GM12878 (cell line): Measurements from ENCODE around the gene ZCCHC24. TPM values are rescaled to one million over a fixed set of nuclear protein-coding genes. Genes with fewer than 3 reads are reported as not detected.

ENCODE experiments used
- ATAC-seq: fragments of 200-7000 bp; cut with Tn5 transposase; 3 replicates; pipeline ENCODE4 v1.9.1; 2020; ENCODE audit warnings: mild to moderate bottlenecking, moderate library complexity
- BruUV-seq: library from RNA; stranded (reverse); fragments of 400-500 nt; replicated peaks from 2 replicates; lab custom pipeline; 2021; lab: Mats Ljungman, UMichigan
- CTCF ChIA-PET: fragments of 300-600 bp; sonication (Branson Sonifier 250); formaldehyde crosslinking; extraction: SDS; loops from one replicate; lab custom pipeline; 2021; ENCODE audit warnings: inconsistent platforms; lab: Yijun Ruan, JAX
- POLR2A ChIA-PET: fragments of 350-600 bp; formaldehyde crosslinking; extraction: SDS; loops from one replicate; lab custom pipeline; 2021; ENCODE audit warnings: inconsistent platforms; lab: Charles Lee
- RAD21 ChIA-PET: fragments of 300-600 bp; sonication (Branson Sonifier 250); formaldehyde crosslinking; loops from one replicate; lab custom pipeline; 2023; ENCODE audit warnings: antibody characterized with exemption; ENCODE audit not compliant: unreplicated experiment; lab: Charles Lee
- SMC1A ChIA-PET: fragments of 300-600 bp; sonication (Branson Sonifier 250); formaldehyde crosslinking; loops from one replicate; lab custom pipeline; 2023; ENCODE audit not compliant: unreplicated experiment, uncharacterized antibody; lab: Charles Lee
- DNase-seq: peaks from one replicate; pipeline ENCODE4 v3.0.0-alpha.2; 2011; ENCODE audit warnings: low read depth, low spot score
- FAIRE-seq: peaks from 3 replicates; lab custom pipeline; 2011; peaks lifted over from hg19 to GRCh38; lab: Jason Lieb, UNC
- H2AFZ ChIP-seq: 2 replicates; pipeline ENCODE4 v1.6.0; 2011; ENCODE audit warnings: low read depth, low read length, control low read depth; ENCODE audit not compliant: control insufficient read depth
- H3K27ac ChIP-seq: 2 replicates; pipeline ENCODE4 v1.5.1; 2011; ENCODE audit warnings: control low read depth; ENCODE audit not compliant: control insufficient read depth, insufficient read depth
- H3K27me3 ChIP-seq, 2 experiments: replicated peaks in 1 of 2; 2 replicates each; pipeline versions ENCODE4 v1.6.0 to v1.6.1; 2011; ENCODE audit warnings: low read length in 1 of 2; ENCODE audit not compliant: control insufficient read depth in 2 of 2, insufficient read depth in 2 of 2
- H3K36me3 ChIP-seq, 2 experiments: 2 replicates each; pipeline ENCODE4 v1.5.1; 2011; ENCODE audit warnings: low read length in 1 of 2; ENCODE audit not compliant: control insufficient read depth in 2 of 2, insufficient read depth in 2 of 2
- H3K4me1 ChIP-seq: 2 replicates; pipeline ENCODE4 v1.6.1; 2011; ENCODE audit warnings: mild to moderate bottlenecking, low read length, moderate library complexity, mixed read lengths; ENCODE audit not compliant: control insufficient read depth, insufficient read depth
- H3K4me2 ChIP-seq: 2 replicates; pipeline ENCODE4 v1.6.0; 2011; ENCODE audit warnings: control low read depth; ENCODE audit not compliant: control insufficient read depth, insufficient read depth
- H3K4me3 ChIP-seq: fragments of 200-600 bp; sonication (generic); 2 replicates; pipeline ENCODE4 v1.5.1; 2016
- H3K79me2 ChIP-seq: 2 replicates; pipeline ENCODE4 v1.6.0; 2011; ENCODE audit warnings: low read length; ENCODE audit not compliant: control insufficient read depth, insufficient read depth
- H3K9ac ChIP-seq: 2 replicates; pipeline ENCODE4 v1.8.0; 2011; ENCODE audit warnings: low read length, control low read depth, mixed read lengths; ENCODE audit not compliant: control insufficient read depth, insufficient read depth
- H3K9me3 ChIP-seq: replicated peaks from 3 replicates; pipeline ENCODE4 v1.5.1; 2011; ENCODE audit warnings: mild to moderate bottlenecking, low read length; ENCODE audit not compliant: control insufficient read depth, insufficient read depth
- H4K20me1 ChIP-seq: 2 replicates; pipeline ENCODE4 v1.6.0; 2011; ENCODE audit not compliant: control insufficient read depth, insufficient read depth
- ATF3 ChIP-seq: IDR thresholded peaks from 2 replicates; pipeline ENCODE4 v1.6.1; 2011; ENCODE audit warnings: low read depth, mild to moderate bottlenecking, low read length, moderate library complexity, borderline replicate concordance; ENCODE audit errors: extremely low read depth
- BCL11A ChIP-seq: IDR thresholded peaks from 2 replicates; pipeline ENCODE4 v1.6.1; 2011; ENCODE audit warnings: low read depth, low read length
- BRCA1 ChIP-seq: IDR thresholded peaks from 2 replicates; pipeline ENCODE4 v1.6.1; 2011; ENCODE audit warnings: low read depth, low read length, improper control_type of control experiment
- E2F4 ChIP-seq: IDR thresholded peaks from 2 replicates; pipeline ENCODE4 v1.6.1; 2012; ENCODE audit warnings: low read depth, low read length, improper control_type of control experiment
- E2F8 ChIP-seq: fragments of 450-650 bp; IDR thresholded peaks from 2 replicates; pipeline ENCODE4 v1.6.1; 2018; ENCODE audit warnings: mild to moderate bottlenecking, low read depth, moderate library complexity; ENCODE audit not compliant: partially characterized antibody
- ETV6 ChIP-seq, 2 experiments: fragments of 450-650 bp in 1 of 2; IDR thresholded peaks in 1 of 2; conservative IDR thresholded peaks in 1 of 2; 2 replicates each; pipeline ENCODE4 v1.6.1; 2014; ENCODE audit warnings: antibody characterized with exemption in 1 of 2, borderline replicate concordance in 1 of 2, low read depth in 1 of 2, mild to moderate bottlenecking in 1 of 2, moderate library complexity in 1 of 2
- GABPA ChIP-seq: IDR thresholded peaks from 2 replicates; pipeline ENCODE4 v1.6.1; 2014; ENCODE audit warnings: antibody characterized with exemption, low read depth, mild to moderate bottlenecking, inconsistent platforms
- KDM1A ChIP-seq: fragments of 200-600 bp; sonication (generic); IDR thresholded peaks from 2 replicates; pipeline ENCODE4 v1.6.1; 2016; ENCODE audit warnings: borderline replicate concordance
- MLLT1 ChIP-seq: fragments of 450-650 bp; IDR thresholded peaks from 2 replicates; pipeline ENCODE4 v1.6.1; 2016; ENCODE audit warnings: mild to moderate bottlenecking
- MXI1 ChIP-seq: fragments of 150-350 bp; IDR thresholded peaks from 2 replicates; pipeline ENCODE4 v1.6.1; 2011; ENCODE audit warnings: low read depth, mild to moderate bottlenecking, inconsistent platforms, low read length, improper control_type of control experiment
- NBN ChIP-seq: fragments of 450-650 bp; IDR thresholded peaks from 2 replicates; pipeline ENCODE4 v1.6.1; 2016
- NFYB ChIP-seq: IDR thresholded peaks from 2 replicates; pipeline ENCODE4 v1.6.1; 2011; ENCODE audit warnings: low read depth, mild to moderate bottlenecking, low read length, improper control_type of control experiment, moderate library complexity; ENCODE audit not compliant: insufficient read depth
- SP1 ChIP-seq: IDR thresholded peaks from one replicate; pipeline ENCODE4 v1.6.1; 2011; ENCODE audit warnings: low read depth, low read length
- WGBS: methylation state at CpG from one replicate; pipeline ENCODE4 v1.1.6; 2016; ENCODE audit warnings: low lambda C conversion rate; ENCODE audit not compliant: insufficient replicate concordance, insufficient coverage; ENCODE audit errors: missing lambda C conversion rate; 5-methylcytosine and 5-hydroxymethylcytosine counted together
- in situ Hi-C: fragments of 300-500 bp; cut with MboI; formaldehyde crosslinking; loops from 9 replicates; pipeline ENCODE4 v1.14.3; 2018; ENCODE audit warnings: mixed read lengths
- intact Hi-C: fragments of 100-400 bp; cut with micrococcal nuclease; formaldehyde crosslinking; loops from one replicate; pipeline ENCODE4 v1.14.2; 2022; ENCODE audit not compliant: unreplicated experiment
- polyA plus RNA-seq, 11 experiments: library from polyadenylated mRNA; depleted of rRNA in 4 of 11; unstranded in 6 of 11; stranded (reverse) in 5 of 11; fragments of >200 nt; fragmentation: Nextera tagmentation in 4 of 11; fragmentation: Illumina TruSeq in 1 of 11; extraction: Ambion mirVana in 4 of 11; extraction: Trizol in 1 of 11; gene quantifications; 1 replicate in 1 of 11; 2 replicates in 10 of 11; pipeline versions ENCODE4 v1.2.1 to v1.2.3, GENCODE V29; 2011 to 2016; ENCODE audit warnings: inconsistent platforms in 2 of 11, missing spikeins in 2 of 11, low read depth in 1 of 11
- total RNA-seq, 4 experiments: library from RNA; depleted of rRNA in 3 of 4; stranded (reverse); fragments of >200 nt in 3 of 4; fragmentation: Illumina TruSeq in 1 of 4; extraction: Trizol in 1 of 4; gene quantifications; 2 replicates each; pipeline versions ENCODE4 v1.2.1 to v1.2.3, GENCODE V29; 2013 to 2021

ZCCHC24 gene
- total and polyA plus RNA-seq, 10 of the 15 experiments (the other 5 are each of a cell fraction or from before 2014, with no cell fraction given): 0.02 to 0.62 (median 0.04) TPM; not detected in 4

- no peak for TF ChIP-seq BCL11A
- no peak for TF ChIP-seq MLLT1
- no peak for TF ChIP-seq ETV6 (conservative IDR thresholded peaks at IDR 0.05 in 1 of 2, IDR thresholded peaks at IDR 0.05 in 1 of 2; ENCODE audit: borderline replicate concordance in 1 of 2, low read depth in 1 of 2)
- TF ChIP-seq SP1: no peak
These were observed 8.8 kb upstream of the ZCCHC24 start (continued) for GRCh38 chr10:79454259-79454658.

GRCh38 chr10:79453392-79453791 lies 8.0 kb upstream of the ZCCHC24 start:
- Histone ChIP-seq H2AFZ (no peak overlapping the region), H4K20me1 (no peaks in the 10 kb centered on the region), H3K4me2 (no peak overlapping the region), H3K9me3 (no peaks in the 10 kb centered on the region), H3K9ac (no peak overlapping the region), H3K4me3 (no peak overlapping the region), H3K36me3 (no peaks in the 10 kb centered on the region), H3K27me3 (peaks cover 0 to 4% of the 10 kb centered on the region in 2 experiments; a peak in 2 of 4 replicates), H3K79me2 (no peaks in the 10 kb centered on the region), H3K27ac (no peak overlapping the region), H3K4me1 (no peaks in the 10 kb centered on the region)
- in situ Hi-C loops (no loop called here), intact Hi-C loops (no loop called here)
- ChIA-PET CTCF (interaction anchor here (0.7 to 1.0 kb wide), 2 partner anchors 18 to 109 kb away, joined by 3 to 4 read pairs; no protein-coding TSS in a partner anchor), RAD21 (no interaction called here), POLR2A (no interaction called here), SMC1A (no interaction called here)
- no peak for DNase-seq
- no peak for ATAC-seq
- BruUV-seq: no TSS peak
- 44% methylated on average over 3 of the region's 3 CpGs for WGBS
- FAIRE-seq: no peak
- TF ChIP-seq E2F4 (no peak), NBN (no peak), NFYB (no peak), KDM1A (no peak), GABPA (no peak), BRCA1 (no peak), MXI1 (no peak), ATF3 (no peak), E2F8 (no peak)
